ENCODE results near the gene MAN2A2.

MAN2A2 gene

DNA sequence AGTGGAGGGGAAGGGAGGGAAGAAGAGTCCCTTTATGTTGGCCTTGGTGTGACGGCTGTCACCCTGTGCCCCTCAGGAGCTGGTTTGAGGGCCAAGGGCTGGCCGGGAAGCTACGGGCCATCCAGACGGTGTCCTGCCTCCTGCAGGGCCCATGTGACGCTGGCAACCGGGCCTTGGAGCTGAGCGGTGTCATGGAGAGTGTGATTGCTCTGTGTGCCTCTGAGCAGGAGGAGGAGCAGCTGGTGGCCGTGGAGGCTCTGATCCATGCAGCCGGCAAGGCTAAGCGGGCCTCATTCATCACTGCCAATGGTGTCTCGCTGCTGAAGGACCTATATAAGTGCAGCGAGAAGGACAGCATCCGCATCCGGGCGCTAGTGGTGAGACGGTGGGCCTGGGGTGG, 43.4 kb downstream of the MAN2A2 start:
- no peak for DNase-seq (ENCODE audit: low read depth)
- TF ChIP-seq, protein P1, sequence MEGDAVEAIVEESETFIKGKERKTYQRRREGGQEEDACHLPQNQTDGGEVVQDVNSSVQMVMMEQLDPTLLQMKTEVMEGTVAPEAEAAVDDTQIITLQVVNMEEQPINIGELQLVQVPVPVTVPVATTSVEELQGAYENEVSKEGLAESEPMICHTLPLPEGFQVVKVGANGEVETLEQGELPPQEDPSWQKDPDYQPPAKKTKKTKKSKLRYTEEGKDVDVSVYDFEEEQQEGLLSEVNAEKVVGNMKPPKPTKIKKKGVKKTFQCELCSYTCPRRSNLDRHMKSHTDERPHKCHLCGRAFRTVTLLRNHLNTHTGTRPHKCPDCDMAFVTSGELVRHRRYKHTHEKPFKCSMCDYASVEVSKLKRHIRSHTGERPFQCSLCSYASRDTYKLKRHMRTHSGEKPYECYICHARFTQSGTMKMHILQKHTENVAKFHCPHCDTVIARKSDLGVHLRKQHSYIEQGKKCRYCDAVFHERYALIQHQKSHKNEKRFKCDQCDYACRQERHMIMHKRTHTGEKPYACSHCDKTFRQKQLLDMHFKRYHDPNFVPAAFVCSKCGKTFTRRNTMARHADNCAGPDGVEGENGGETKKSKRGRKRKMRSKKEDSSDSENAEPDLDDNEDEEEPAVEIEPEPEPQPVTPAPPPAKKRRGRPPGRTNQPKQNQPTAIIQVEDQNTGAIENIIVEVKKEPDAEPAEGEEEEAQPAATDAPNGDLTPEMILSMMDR (conservative IDR thresholded peaks at IDR 0.05; ENCODE audit: control insufficient read depth, insufficient read depth, low read depth, low read length): no peak
- no peak overlapping the region for H3K4me3 ChIP-seq (ENCODE audit: control insufficient read depth, low read depth, low read length)

DNA sequence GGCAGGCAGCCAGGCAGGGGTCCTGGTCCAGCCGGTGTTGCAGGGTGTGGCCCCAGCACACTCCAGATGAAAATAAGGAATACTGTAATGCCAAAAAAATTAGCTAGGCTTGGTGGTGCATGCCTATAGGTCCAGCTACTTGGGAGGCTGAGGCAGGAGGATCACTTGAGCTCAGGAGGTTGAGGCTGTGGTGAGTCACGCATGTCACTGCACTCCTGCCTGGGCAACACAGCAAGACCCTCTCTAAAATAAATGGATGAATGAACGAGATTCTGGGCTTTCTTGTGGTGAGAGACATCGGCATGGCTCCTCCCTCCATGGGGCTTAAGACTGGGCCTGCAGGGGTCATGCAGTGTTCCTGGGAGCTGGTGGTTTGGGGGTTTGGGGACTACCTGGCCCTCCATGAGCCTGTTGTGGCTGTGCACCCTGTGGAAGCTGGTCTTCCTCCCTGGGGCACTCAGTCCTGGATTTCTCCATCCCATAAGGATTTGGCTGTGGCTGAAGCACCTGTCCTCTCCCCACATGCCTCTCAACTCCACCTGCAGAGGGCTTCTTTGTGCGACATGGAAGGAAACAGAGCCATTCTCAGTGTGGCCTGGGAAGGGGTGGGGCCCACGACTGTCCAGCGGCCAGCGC, 44.0 kb downstream of the MAN2A2 start:
- no peak for DNase-seq (ENCODE audit: low read depth)
- TF ChIP-seq, protein P1 (conservative IDR thresholded peaks at IDR 0.05; ENCODE audit: control insufficient read depth, insufficient read depth, low read depth, low read length): no peak
- H3K4me3 ChIP-seq (ENCODE audit: control insufficient read depth, low read depth, low read length): no peak overlapping the region

DNA sequence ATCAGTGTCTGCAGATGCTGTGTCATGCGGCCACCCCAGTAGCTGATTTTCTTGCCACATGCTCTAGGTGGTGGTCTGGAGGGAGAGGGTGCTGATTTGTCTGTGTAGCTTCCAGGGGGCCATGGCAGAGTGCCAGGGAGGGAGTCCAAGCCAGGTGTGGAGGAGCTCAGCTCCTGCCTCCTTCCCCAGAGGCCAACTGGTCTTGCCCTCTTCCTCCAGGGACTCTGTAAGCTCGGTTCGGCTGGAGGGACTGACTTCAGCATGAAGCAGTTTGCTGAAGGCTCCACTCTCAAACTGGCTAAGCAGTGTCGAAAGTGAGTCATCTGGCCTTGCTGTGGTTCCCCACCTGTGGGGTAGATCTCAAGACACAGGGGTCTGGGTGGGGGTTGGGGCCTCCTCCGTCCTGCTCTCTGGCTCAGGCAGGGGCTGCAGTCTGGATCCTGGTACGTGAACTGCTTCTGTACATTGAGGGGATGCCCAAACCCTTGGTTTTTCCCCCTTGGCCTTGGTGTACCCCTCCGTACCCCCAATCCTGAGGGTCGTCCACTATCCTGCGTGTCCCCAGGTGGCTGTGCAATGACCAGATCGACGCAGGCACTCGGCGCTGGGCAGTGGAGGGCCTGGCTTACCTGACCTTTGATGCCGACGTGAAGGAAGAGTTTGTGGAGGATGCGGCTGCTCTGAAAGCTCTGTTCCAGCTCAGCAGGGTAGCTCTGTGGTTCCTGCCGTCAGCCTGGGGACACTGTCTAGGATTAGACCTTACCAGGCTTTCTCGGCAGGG, 44.7 kb downstream of the MAN2A2 start:
- no peak for DNase-seq (ENCODE audit: low read depth)
- H3K4me3 ChIP-seq (ENCODE audit: control insufficient read depth, low read depth, low read length): no peak overlapping the region
- TF ChIP-seq, protein P1 (conservative IDR thresholded peaks at IDR 0.05; ENCODE audit: control insufficient read depth, insufficient read depth, low read depth, low read length): no peak

DNA sequence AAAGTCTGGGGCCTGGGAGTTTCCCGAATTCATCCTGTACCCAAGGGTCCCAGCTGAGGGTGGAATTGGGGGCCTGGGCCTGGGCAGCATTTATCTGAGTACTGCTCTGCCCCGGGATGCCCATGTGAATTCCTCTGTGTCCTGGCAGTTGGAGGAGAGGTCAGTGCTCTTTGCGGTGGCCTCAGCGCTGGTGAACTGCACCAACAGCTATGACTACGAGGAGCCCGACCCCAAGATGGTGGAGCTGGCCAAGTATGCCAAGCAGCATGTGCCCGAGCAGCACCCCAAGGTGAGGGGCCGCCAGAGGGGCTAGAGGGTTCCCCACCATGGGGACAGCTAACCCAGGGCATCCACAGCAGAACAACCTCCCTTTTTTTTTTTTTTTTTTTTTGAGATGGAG, 45.4 kb downstream of the MAN2A2 start:
- no peak for DNase-seq (ENCODE audit: low read depth)
- H3K4me3 ChIP-seq (ENCODE audit: control insufficient read depth, low read depth, low read length): no peak overlapping the region
- TF ChIP-seq, protein P1 (conservative IDR thresholded peaks at IDR 0.05; ENCODE audit: control insufficient read depth, insufficient read depth, low read depth, low read length): no peak

DNA sequence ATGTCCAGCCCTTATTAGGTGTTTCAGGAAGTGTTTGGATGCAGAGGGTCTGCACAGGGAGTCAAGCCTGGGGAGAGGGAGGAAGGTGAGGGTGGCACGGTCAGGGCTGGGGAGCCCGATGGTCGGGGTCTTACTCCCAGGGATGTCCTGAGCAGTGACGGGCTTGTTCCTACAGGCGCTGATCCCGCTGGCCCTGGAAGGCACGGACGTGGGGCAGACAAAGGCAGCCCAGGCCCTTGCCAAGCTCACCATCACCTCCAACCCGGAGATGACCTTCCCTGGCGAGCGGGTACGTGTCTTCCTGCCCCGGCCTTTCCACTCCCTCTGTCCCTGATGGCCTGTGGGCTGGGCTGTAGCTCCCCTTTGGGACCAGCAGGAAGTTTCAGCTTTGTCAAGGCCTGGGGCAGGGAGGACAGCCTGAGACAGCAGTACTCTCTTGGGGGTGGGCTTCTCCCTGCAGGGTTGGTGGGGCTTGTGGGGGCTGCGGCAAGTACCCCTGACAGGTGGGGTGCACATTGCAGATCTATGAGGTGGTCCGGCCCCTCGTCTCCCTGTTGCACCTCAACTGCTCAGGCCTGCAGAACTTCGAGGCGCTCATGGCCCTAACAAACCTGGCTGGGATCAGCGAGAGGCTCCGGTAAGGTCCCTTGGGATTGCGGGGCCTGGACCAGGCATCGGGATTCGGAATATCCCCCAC, 47.0 kb downstream of the MAN2A2 start:
- TF ChIP-seq, protein P1 (conservative IDR thresholded peaks at IDR 0.05; ENCODE audit: control insufficient read depth, insufficient read depth, low read depth, low read length): no peak
- DNase-seq (ENCODE audit: low read depth): no peak
- no peak overlapping the region for H3K4me3 ChIP-seq (ENCODE audit: control insufficient read depth, low read depth, low read length)

DNA sequence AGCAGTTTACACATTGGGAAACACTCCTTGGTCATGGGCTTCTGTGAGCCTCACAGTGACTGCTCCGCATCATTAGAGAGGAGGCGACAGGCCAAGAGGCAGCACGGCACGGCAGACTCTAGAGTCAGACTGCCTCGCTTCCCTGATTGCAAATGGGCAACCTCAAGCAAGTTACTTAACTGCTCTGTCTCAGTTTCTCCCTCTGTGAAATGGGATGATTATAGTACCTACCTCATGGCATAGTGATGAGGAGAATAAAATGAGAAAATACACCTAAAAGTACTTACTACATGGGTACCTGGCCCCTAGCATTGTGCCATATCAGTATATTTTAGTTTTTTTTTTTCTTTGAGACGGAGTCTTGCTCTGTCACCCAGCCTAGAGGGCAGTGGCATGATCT, 47.6 kb downstream of the MAN2A2 start:
- no peak for DNase-seq (ENCODE audit: low read depth)
- TF ChIP-seq, protein P1 (conservative IDR thresholded peaks at IDR 0.05; ENCODE audit: control insufficient read depth, insufficient read depth, low read depth, low read length): no peak
- H3K4me3 ChIP-seq (ENCODE audit: control insufficient read depth, low read depth, low read length): no peak overlapping the region

All from fibroblast of mammary gland (primary cell).